ENCODE data around the gene ECHS1. TPM values are rescaled to one million over a fixed set of nuclear protein-coding genes. Genes with fewer than 3 reads are reported as not detected.
A peak's percentile ranks its signal among the peaks of the same experiment; 100 is the strongest.

Gene ECHS1
- total RNA-seq, 1 donor from 2014 or later = 69.8 TPM

GRCh38 chr10:133318494-133319127 lies 54.5 kb downstream of the ECHS1 start:
- TF ChIP-seq CTCF (IDR thresholded peaks at IDR 0.05; ENCODE audit: unreplicated experiment) = peak; percentile 69
- peaks cover 25% of the 10 kb centered on the region for H3K27me3 Mint-ChIP-seq (ENCODE audit: low read depth)
- no peaks in the 10 kb centered on the region for H3K4me1 Mint-ChIP-seq
- no peaks in the 10 kb centered on the region for H3K36me3 Mint-ChIP-seq
- DNase-seq (ENCODE audit: low spot score in 2 of 2, unreplicated experiment in 2 of 2) = peak; percentile 60 to 79
- peaks cover 4% of the 10 kb centered on the region for H3K9me3 Mint-ChIP-seq
- peak overlapping the region; percentile 58 for H3K4me3 Mint-ChIP-seq
- H3K27ac Mint-ChIP-seq = no peak overlapping the region

GRCh38 chr10:133316732-133317131 lies 56.4 kb downstream of the ECHS1 start:
- DNase-seq (ENCODE audit: low spot score in 2 of 2, unreplicated experiment in 2 of 2) = no peak
- TF ChIP-seq CTCF (IDR thresholded peaks at IDR 0.05; ENCODE audit: unreplicated experiment) = no peak
- Mint-ChIP-seq H3K36me3 (no peaks in the 10 kb centered on the region), H3K27ac (no peak overlapping the region), H3K9me3 (peaks cover 4% of the 10 kb centered on the region), H3K4me1 (no peaks in the 10 kb centered on the region), H3K4me3 (no peak overlapping the region), H3K27me3 (ENCODE audit: low read depth) (peaks cover 19% of the 10 kb centered on the region)

GRCh38 chr10:133316266-133316665 lies 56.9 kb downstream of the ECHS1 start:
- Mint-ChIP-seq H3K9me3 (peaks cover 4% of the 10 kb centered on the region), H3K4me1 (no peaks in the 10 kb centered on the region), H3K27ac (no peak overlapping the region), H3K4me3 (no peak overlapping the region), H3K36me3 (no peaks in the 10 kb centered on the region), H3K27me3 (ENCODE audit: low read depth) (peaks cover 19% of the 10 kb centered on the region)
- no peak for TF ChIP-seq CTCF (IDR thresholded peaks at IDR 0.05; ENCODE audit: unreplicated experiment)
- DNase-seq (ENCODE audit: low spot score in 2 of 2, unreplicated experiment in 2 of 2) = no peak

- Mint-ChIP-seq H3K9me3 (peaks cover 4% of the 10 kb centered on the region), H3K4me1 (no peaks in the 10 kb centered on the region), H3K27ac (no peak overlapping the region), H3K4me3 (no peak overlapping the region), H3K27me3 (ENCODE audit: low read depth) (peaks cover 19% of the 10 kb centered on the region), H3K36me3 (peaks cover 2% of the 10 kb centered on the region)
- DNase-seq (ENCODE audit: low spot score in 2 of 2, unreplicated experiment in 2 of 2) = no peak
- no peak for TF ChIP-seq CTCF (IDR thresholded peaks at IDR 0.05; ENCODE audit: unreplicated experiment)
These were observed 57.3 kb downstream of the ECHS1 start for GRCh38 chr10:133315847-133316246.

- H3K36me3 Mint-ChIP-seq = peaks cover 5% of the 10 kb centered on the region
- H3K9me3 Mint-ChIP-seq = no peaks in the 10 kb centered on the region
- peaks cover 14% of the 10 kb centered on the region for H3K27me3 Mint-ChIP-seq (ENCODE audit: low read depth)
- TF ChIP-seq CTCF (IDR thresholded peaks at IDR 0.05; ENCODE audit: unreplicated experiment) = no peak
- no peaks in the 10 kb centered on the region for H3K4me1 Mint-ChIP-seq
- no peak for DNase-seq (ENCODE audit: low spot score in 2 of 2, unreplicated experiment in 2 of 2)
- H3K27ac Mint-ChIP-seq = no peak overlapping the region
- H3K4me3 Mint-ChIP-seq = no peak overlapping the region
These were observed 58.2 kb downstream of the ECHS1 start for GRCh38 chr10:133314911-133315310.

GRCh38 chr10:133313192-133313591 lies 60.0 kb downstream of the ECHS1 start:
- Mint-ChIP-seq H3K4me1 (no peaks in the 10 kb centered on the region), H3K9me3 (no peaks in the 10 kb centered on the region), H3K27ac (no peak overlapping the region), H3K27me3 (ENCODE audit: low read depth) (no peaks in the 10 kb centered on the region), H3K4me3 (no peak overlapping the region), H3K36me3 (peaks cover 5% of the 10 kb centered on the region)
- DNase-seq (ENCODE audit: low spot score in 2 of 2, unreplicated experiment in 2 of 2) = no peak
- no peak for TF ChIP-seq CTCF (IDR thresholded peaks at IDR 0.05; ENCODE audit: unreplicated experiment)

Data from mesothelial cell of epicardium (in vitro differentiated cells).